ENCODE data around the gene PRICKLE2. TPM values are rescaled to one million over a fixed set of nuclear protein-coding genes. Genes with fewer than 3 reads are reported as not detected.

Gene PRICKLE2
- total RNA-seq, 2 experiments from 2014 or later, result 0.05 TPM; not detected in 1

GRCh38 chr3:64053581-64053980, 171.7 kb downstream of the PRICKLE2 start:
- Mint-ChIP-seq H3K27ac (no peak overlapping the region), H3K9me3 (no peaks in the 10 kb centered on the region), H3K4me1 (ENCODE audit: low read depth) (peaks cover 8% of the 10 kb centered on the region), H3K4me3 (no peak overlapping the region), H3K36me3 (ENCODE audit: low read depth) (no peaks in the 10 kb centered on the region), H3K27me3 (ENCODE audit: low read depth) (peaks cover 34% of the 10 kb centered on the region)
- no peak for DNase-seq
- CTCF ChIA-PET, result no interaction called here
- intact Hi-C loops (cut with micrococcal nuclease), result no loop called here

GRCh38 chr3:64053117-64053516, 172.1 kb downstream of the PRICKLE2 start:
- intact Hi-C loops (cut with micrococcal nuclease), result no loop called here

GRCh38 chr3:64049832-64050231, 175.4 kb downstream of the PRICKLE2 start:
- Mint-ChIP-seq H3K4me3 (no peak overlapping the region), H3K36me3 (ENCODE audit: low read depth) (no peaks in the 10 kb centered on the region), H3K27me3 (ENCODE audit: low read depth) (peaks cover 18% of the 10 kb centered on the region), H3K9me3 (no peaks in the 10 kb centered on the region), H3K27ac (no peak overlapping the region), H3K4me1 (ENCODE audit: low read depth) (peaks cover 9% of the 10 kb centered on the region)
- intact Hi-C loops (cut with micrococcal nuclease), result no loop called here
- no peak for DNase-seq
- CTCF ChIA-PET, result interaction anchor here (0.6 kb wide), 1 partner anchor 19 kb away, joined by 4 read pairs; no protein-coding TSS in a partner anchor

More at GRCh38 chr3:64053117-64053516, 172.1 kb downstream of the PRICKLE2 start:
- Mint-ChIP-seq H3K9me3 (no peaks in the 10 kb centered on the region), H3K27ac (no peak overlapping the region), H3K4me1 (ENCODE audit: low read depth) (peaks cover 9% of the 10 kb centered on the region), H3K36me3 (ENCODE audit: low read depth) (no peaks in the 10 kb centered on the region), H3K27me3 (ENCODE audit: low read depth) (peaks cover 31% of the 10 kb centered on the region), H3K4me3 (no peak overlapping the region)
- CTCF ChIA-PET, result interaction anchor here (1.2 to 1.3 kb wide), 2 partner anchors 22 to 411 kb away, joined by 3 to 4 read pairs; no protein-coding TSS in a partner anchor
- no peak for DNase-seq

GRCh38 chr3:64049136-64049535, 176.1 kb downstream of the PRICKLE2 start:
- CTCF ChIA-PET, result interaction anchor here (0.6 kb wide), 2 partner anchors 16 to 18 kb away, joined by 3 to 4 read pairs; no protein-coding TSS in a partner anchor
- no peaks in the 10 kb centered on the region for H3K36me3 Mint-ChIP-seq (ENCODE audit: low read depth)
- peaks cover 18% of the 10 kb centered on the region for H3K27me3 Mint-ChIP-seq (ENCODE audit: low read depth)
- no peak overlapping the region for H3K4me3 Mint-ChIP-seq
- H3K27ac Mint-ChIP-seq, result no peak overlapping the region
- DNase-seq, result peak; percentile 6
- intact Hi-C loops (cut with micrococcal nuclease), result no loop called here
- H3K4me1 Mint-ChIP-seq (ENCODE audit: low read depth), result peaks cover 9% of the 10 kb centered on the region
- H3K9me3 Mint-ChIP-seq, result no peaks in the 10 kb centered on the region

GRCh38 chr3:64048631-64049061, 176.6 kb downstream of the PRICKLE2 start:
- CTCF ChIA-PET, result no interaction called here
- Mint-ChIP-seq H3K4me3 (no peak overlapping the region), H3K27me3 (ENCODE audit: low read depth) (peaks cover 23% of the 10 kb centered on the region), H3K9me3 (no peaks in the 10 kb centered on the region), H3K4me1 (ENCODE audit: low read depth) (peaks cover 9% of the 10 kb centered on the region), H3K36me3 (ENCODE audit: low read depth) (no peaks in the 10 kb centered on the region), H3K27ac (no peak overlapping the region)
- DNase-seq, result no peak
- intact Hi-C loops (cut with micrococcal nuclease), result no loop called here

- Mint-ChIP-seq H3K36me3 (ENCODE audit: low read depth) (no peaks in the 10 kb centered on the region), H3K9me3 (no peaks in the 10 kb centered on the region), H3K4me1 (ENCODE audit: low read depth) (peaks cover 9% of the 10 kb centered on the region), H3K27ac (no peak overlapping the region), H3K27me3 (ENCODE audit: low read depth) (peaks cover 27% of the 10 kb centered on the region), H3K4me3 (no peak overlapping the region)
- CTCF ChIA-PET, result no interaction called here
- intact Hi-C loops (cut with micrococcal nuclease), result no loop called here
- no peak for DNase-seq
Measured at GRCh38 chr3:64047787-64048186, 177.5 kb downstream of the PRICKLE2 start.

- Mint-ChIP-seq H3K27me3 (ENCODE audit: low read depth) (peaks cover 29% of the 10 kb centered on the region), H3K4me1 (ENCODE audit: low read depth) (peaks cover 9% of the 10 kb centered on the region), H3K27ac (no peak overlapping the region), H3K36me3 (ENCODE audit: low read depth) (no peaks in the 10 kb centered on the region), H3K9me3 (no peaks in the 10 kb centered on the region), H3K4me3 (no peak overlapping the region)
- DNase-seq, result no peak
- intact Hi-C loops (cut with micrococcal nuclease), result no loop called here
- CTCF ChIA-PET, result interaction anchor here (0.6 kb wide), 1 partner anchor 26 kb away, joined by 5 read pairs; no protein-coding TSS in a partner anchor
Measured at GRCh38 chr3:64046996-64047594, 178.2 kb downstream of the PRICKLE2 start.

- Mint-ChIP-seq H3K36me3 (ENCODE audit: low read depth) (no peaks in the 10 kb centered on the region), H3K27ac (no peak overlapping the region), H3K4me1 (ENCODE audit: low read depth) (peaks cover 9% of the 10 kb centered on the region), H3K9me3 (no peaks in the 10 kb centered on the region), H3K27me3 (ENCODE audit: low read depth) (peaks cover 31% of the 10 kb centered on the region), H3K4me3 (no peak overlapping the region)
- no peak for DNase-seq
- intact Hi-C loops (cut with micrococcal nuclease), result no loop called here
- CTCF ChIA-PET, result interaction anchor here (0.6 kb wide), 1 partner anchor 27 kb away, joined by 5 read pairs; no protein-coding TSS in a partner anchor
Measured at GRCh38 chr3:64046592-64046991, 178.7 kb downstream of the PRICKLE2 start.

GRCh38 chr3:64042952-64043351, 182.3 kb downstream of the PRICKLE2 start:
- CTCF ChIA-PET, result no interaction called here
- H3K4me1 Mint-ChIP-seq (ENCODE audit: low read depth), result no peaks in the 10 kb centered on the region
- intact Hi-C loops (cut with micrococcal nuclease), result no loop called here
- no peak for DNase-seq
- H3K9me3 Mint-ChIP-seq, result no peaks in the 10 kb centered on the region
- H3K36me3 Mint-ChIP-seq (ENCODE audit: low read depth), result no peaks in the 10 kb centered on the region
- H3K27me3 Mint-ChIP-seq (ENCODE audit: low read depth), result peaks cover 26% of the 10 kb centered on the region
- H3K4me3 Mint-ChIP-seq, result no peak overlapping the region
- no peak overlapping the region for H3K27ac Mint-ChIP-seq

Other genes with a start within 250 kb of the PRICKLE2 start
- 100 to 1,000 TPM; 101 to 103 TPM for gene PSMD6, start 202.0 kb downstream of the PRICKLE2 start, total RNA-seq